A549 (cell line): ENCODE measurements around the gene PGM1. TPM values are rescaled to one million over a fixed set of nuclear protein-coding genes. Genes with fewer than 3 reads are reported as not detected.

ENCODE experiments used
- ATAC-seq, 2 experiments: fragments of 200-7000 bp in 1 of 2; fragments of >200 bp in 1 of 2; cut with Nextera tagmentation in 1 of 2; cut with Tn5 transposase in 1 of 2; 3 replicates each; pipeline versions ENCODE4 v1.8.0 to v1.9.1; 2018 to 2020; ENCODE audit warnings: mild to moderate bottlenecking in 1 of 2, moderate library complexity in 1 of 2
- CTCF ChIA-PET: fragments of 300-600 bp; sonication (Branson Sonifier 250); formaldehyde crosslinking; extraction: SDS; loops from one replicate; lab custom pipeline; 2021; ENCODE audit warnings: antibody characterized with exemption, inconsistent platforms; lab: Yijun Ruan, JAX
- POLR2A ChIA-PET: fragments of 350-600 bp; formaldehyde crosslinking; extraction: SDS; loops from one replicate; lab custom pipeline; 2021; ENCODE audit warnings: antibody characterized with exemption, inconsistent platforms; lab: Yijun Ruan, JAX
- DNase-seq, 2 experiments: peaks; one replicate each; pipeline versions ENCODE4 v3.0.0 to v3.0.0-alpha.2; 2011 to 2016; ENCODE audit warnings: low read depth in 1 of 2, low spot score in 1 of 2
- FAIRE-seq: peaks from 2 replicates; lab custom pipeline; 2011; peaks lifted over from hg19 to GRCh38; lab: Jason Lieb, UNC
- H3K27ac ChIP-seq, 2 experiments: fragments of >200 bp; sonication (Bioruptor Twin); formaldehyde crosslinking; 3 replicates each; pipeline ENCODE4 v1.5.1; 2016 to 2017
- H3K4me1 ChIP-seq: fragments of >200 bp; sonication (Bioruptor Twin); formaldehyde crosslinking; 3 replicates; pipeline ENCODE4 v1.6.1; 2016
- H3K4me2 ChIP-seq: fragments of >200 bp; sonication (Bioruptor Twin); formaldehyde crosslinking; 3 replicates; pipeline ENCODE4 v1.6.1; 2016
- H3K4me3 ChIP-seq: fragments of >200 bp; sonication (Bioruptor Twin); formaldehyde crosslinking; 3 replicates; pipeline ENCODE4 v1.5.1; 2016
- H3K9me3 ChIP-seq: fragments of >200 bp; sonication (Bioruptor Twin); formaldehyde crosslinking; 3 replicates; pipeline ENCODE4 v1.6.1; 2016
- ATOH8 ChIP-seq: fragments of 250-450 bp; sonication (Bioruptor Pico); IDR thresholded peaks from 2 replicates; pipeline ENCODE4 v1.5.0; 2020; ENCODE audit warnings: low read depth, mild to moderate bottlenecking, moderate library complexity
- BCL3 ChIP-seq: fragments of >200 bp; sonication (Bioruptor Twin); formaldehyde crosslinking; IDR thresholded peaks from 3 replicates; pipeline ENCODE4 v1.6.1; 2016
- BHLHE40 ChIP-seq: IDR thresholded peaks from 2 replicates; pipeline ENCODE4 v1.6.1; 2012; ENCODE audit warnings: low read depth, low read length, inconsistent platforms
- CBX8 ChIP-seq: fragments of 200-600 bp; sonication (generic); IDR thresholded peaks from 2 replicates; pipeline ENCODE4 v1.6.1; 2016
- EHF ChIP-seq: fragments of 250-450 bp; sonication (Bioruptor Pico); IDR thresholded peaks from 2 replicates; pipeline ENCODE4 v1.5.0; 2020; ENCODE audit warnings: mild to moderate bottlenecking
- FOSB ChIP-seq: fragments of 250-450 bp; sonication (Bioruptor Pico); IDR thresholded peaks from 2 replicates; pipeline ENCODE4 v1.5.0; 2020; ENCODE audit warnings: mild to moderate bottlenecking, moderate library complexity
- FOSL2 ChIP-seq, 2 experiments: fragments of 450-650 bp in 1 of 2; fragments of >200 bp in 1 of 2; sonication (Bioruptor Twin) in 1 of 2; formaldehyde crosslinking; IDR thresholded peaks; 2 replicates each; pipeline versions ENCODE4 v1.5.0 to v1.6.1; 2016 to 2020; ENCODE audit warnings: mild to moderate bottlenecking in 1 of 2, moderate library complexity in 1 of 2
- HDAC2 ChIP-seq: fragments of 200-600 bp; sonication (generic); IDR thresholded peaks from 2 replicates; pipeline ENCODE4 v1.6.1; 2016
- HEYL ChIP-seq: fragments of 250-450 bp; sonication (Bioruptor Pico); IDR thresholded peaks from 2 replicates; pipeline ENCODE4 v1.8.0; 2021; ENCODE audit warnings: mild to moderate bottlenecking, moderate library complexity
- HOXB5 ChIP-seq: fragments of 250-450 bp; sonication (Bioruptor Pico); IDR thresholded peaks from 2 replicates; pipeline ENCODE4 v1.5.0; 2020; ENCODE audit warnings: mild to moderate bottlenecking, moderate library complexity
- JUN ChIP-seq, 2 experiments: fragments of >200 bp; sonication (Bioruptor Twin); formaldehyde crosslinking; IDR thresholded peaks; 2 replicates in 1 of 2; 3 replicates in 1 of 2; pipeline ENCODE4 v1.6.1; 2016 to 2017
- MAFK ChIP-seq: fragments of 450-650 bp; IDR thresholded peaks from 2 replicates; pipeline ENCODE4 v1.6.1; 2014; ENCODE audit not compliant: partially characterized antibody
- MAX ChIP-seq: IDR thresholded peaks from 2 replicates; pipeline ENCODE4 v1.6.1; 2012
- MAZ ChIP-seq: fragments of 150-350 bp; IDR thresholded peaks from 2 replicates; pipeline ENCODE4 v1.6.1; 2014; ENCODE audit warnings: antibody characterized with exemption, low read depth, low read length, borderline replicate concordance
- NFE2L2 ChIP-seq: fragments of 150-350 bp; conservative IDR thresholded peaks from 2 replicates; pipeline ENCODE4 v1.6.1; 2014; ENCODE audit warnings: low read length
- NR3C1 ChIP-seq: fragments of >200 bp; sonication (Bioruptor Twin); formaldehyde crosslinking; IDR thresholded peaks from 3 replicates; pipeline ENCODE4 v1.6.1; 2017
- PBX3 ChIP-seq: IDR thresholded peaks from 2 replicates; pipeline ENCODE4 v1.6.1; 2012
- PHF8 ChIP-seq: fragments of 200-600 bp; sonication (generic); IDR thresholded peaks from 2 replicates; pipeline ENCODE4 v1.6.1; 2016; ENCODE audit warnings: low read depth, mild to moderate bottlenecking, antibody characterized with exemption, moderate library complexity, borderline replicate concordance
- POLR2AphosphoS2 ChIP-seq: conservative IDR thresholded peaks from 2 replicates; pipeline ENCODE4 v1.6.1; 2012; ENCODE audit warnings: low read length, improper control_type of control experiment, inconsistent platforms
- RARB ChIP-seq: fragments of 250-450 bp; sonication (Bioruptor Pico); IDR thresholded peaks from 2 replicates; pipeline ENCODE4 v1.8.0; 2021; ENCODE audit warnings: mild to moderate bottlenecking, moderate library complexity
- RCOR1 ChIP-seq: fragments of 150-350 bp; IDR thresholded peaks from 2 replicates; pipeline ENCODE4 v1.6.1; 2014; ENCODE audit warnings: antibody characterized with exemption, low read length, low read depth
- REST ChIP-seq: fragments of 200-600 bp; sonication (generic); IDR thresholded peaks from 2 replicates; pipeline ENCODE4 v1.6.1; 2016; ENCODE audit warnings: antibody characterized with exemption, mild to moderate bottlenecking, moderate library complexity
- RFX5 ChIP-seq: fragments of 450-650 bp; IDR thresholded peaks from 2 replicates; pipeline ENCODE4 v1.7.1; 2014; ENCODE audit warnings: antibody characterized with exemption, mild to moderate bottlenecking, moderate library complexity
- SREBF2 ChIP-seq: fragments of 450-650 bp; IDR thresholded peaks from 2 replicates; pipeline ENCODE4 v1.6.1; 2014; ENCODE audit warnings: mild to moderate bottlenecking, moderate library complexity
- TFCP2L1 ChIP-seq: fragments of 250-450 bp; sonication (Bioruptor Pico); IDR thresholded peaks from 2 replicates; pipeline ENCODE4 v1.5.0; 2021; ENCODE audit warnings: mild to moderate bottlenecking
- USF2 ChIP-seq: fragments of 450-650 bp; IDR thresholded peaks from 2 replicates; pipeline ENCODE4 v1.6.1; 2014; ENCODE audit warnings: antibody characterized with exemption
- ZFP36 ChIP-seq: fragments of 450-650 bp; IDR thresholded peaks from 2 replicates; pipeline ENCODE4 v1.6.1; 2014; ENCODE audit warnings: borderline replicate concordance; ENCODE audit not compliant: partially characterized antibody
- ZNF302 ChIP-seq: fragments of 250-450 bp; sonication (Bioruptor Pico); IDR thresholded peaks from 2 replicates; pipeline ENCODE4 v1.9.0; 2021; ENCODE audit warnings: inconsistent platforms, mild to moderate bottlenecking, moderate library complexity
- WGBS: methylation state at CpG from one replicate; pipeline ENCODE4 v1.1.6; 2017; ENCODE audit errors: missing lambda C conversion rate; 5-methylcytosine and 5-hydroxymethylcytosine counted together
- polyA plus RNA-seq, 4 experiments: library from polyadenylated mRNA; depleted of rRNA in 3 of 4; stranded (reverse); fragments of >200 nt; fragmentation: RNase III in 1 of 4; extraction: RNeasy Plus Mini Kit Qiagen cat#74134 plus additional on column Dnase treatment in 1 of 4; gene quantifications; 2 replicates in 3 of 4; 3 replicates in 1 of 4; pipeline ENCODE4 v1.2.3, GENCODE V29; 2011 to 2017

The PGM1 gene
- polyA plus RNA-seq, 2 of the 4 experiments (the other 2 are of a cell fraction): 25.5 to 50.2 TPM

- DNase-seq (no peak), FAIRE-seq (no peak), ATAC-seq (no peak)
- ChIA-PET POLR2A (no interaction called here), CTCF (no interaction called here)
- 90% methylated on average over 15 of the region's 15 CpGs for WGBS
- H3K9me3 ChIP-seq: no peaks in the 10 kb centered on the region
- TF ChIP-seq HEYL: no peak
- TF ChIP-seq BCL3: no peak
- TF ChIP-seq RARB: no peak
- TF ChIP-seq SREBF2: no peak
- no peak for TF ChIP-seq HOXB5 (CRISPR knock-in tag)
- no peak for TF ChIP-seq USF2
- TF ChIP-seq POLR2AphosphoS2: no peak
- TF ChIP-seq JUN (IDR thresholded peaks at IDR 0.05): no peak
- TF ChIP-seq EHF (CRISPR knock-in tag): no peak
- no peak for TF ChIP-seq FOSL2 (IDR thresholded peaks at IDR 0.05)
- TF ChIP-seq FOSL2 (CRISPR knock-in tag; IDR thresholded peaks at IDR 0.05): no peak
- peaks cover 11% of the 10 kb centered on the region for H3K4me1 ChIP-seq
- no peak overlapping the region for H3K4me2 ChIP-seq
- H3K27ac ChIP-seq: no peak overlapping the region
- no peak overlapping the region for H3K4me3 ChIP-seq
Measured at GRCh38 chr1:63636192-63637105, 43.2 kb downstream of the PGM1 start.

- no peak for DNase-seq
- no peak overlapping the region for H3K4me2 ChIP-seq
- no peak for TF ChIP-seq BHLHE40
- TF ChIP-seq POLR2AphosphoS2: no peak
- TF ChIP-seq FOSB: no peak
- no peak for TF ChIP-seq RARB
- TF ChIP-seq ATOH8 (CRISPR knock-in tag): no peak
- TF ChIP-seq PBX3: no peak
- no peak for TF ChIP-seq ZFP36
- no peak for TF ChIP-seq CBX8
- no peak for TF ChIP-seq PHF8
- H3K4me1 ChIP-seq: peaks cover 17% of the 10 kb centered on the region
- ChIA-PET CTCF (no interaction called here), POLR2A (no interaction called here)
- H3K27ac ChIP-seq: no peak overlapping the region
- WGBS: 93% methylated on average over 8 of the region's 8 CpGs
- no peak for ATAC-seq
- H3K4me3 ChIP-seq: no peak overlapping the region
- FAIRE-seq: no peak
- H3K9me3 ChIP-seq: no peaks in the 10 kb centered on the region
Measured at GRCh38 chr1:63638471-63638870, 45.3 kb downstream of the PGM1 start.

GRCh38 chr1:63638875-63639274 lies 45.7 kb downstream of the PGM1 start:
- peaks cover 17% of the 10 kb centered on the region for H3K4me1 ChIP-seq
- ATAC-seq (no peak), DNase-seq (no peak), FAIRE-seq (no peak)
- 95% methylated on average over 8 of the region's 8 CpGs for WGBS
- H3K27ac ChIP-seq: no peak overlapping the region
- ChIA-PET CTCF (no interaction called here), POLR2A (no interaction called here)
- no peaks in the 10 kb centered on the region for H3K9me3 ChIP-seq
- H3K4me2 ChIP-seq: no peak overlapping the region
- no peak overlapping the region for H3K4me3 ChIP-seq
- TF ChIP-seq HDAC2: no peak
- no peak for TF ChIP-seq REST
- no peak for TF ChIP-seq MAFK
- TF ChIP-seq RFX5: no peak
- TF ChIP-seq RCOR1: no peak
- TF ChIP-seq NFE2L2: no peak
- TF ChIP-seq ZNF302 (CRISPR knock-in tag): no peak
- TF ChIP-seq TFCP2L1: no peak
- no peak for TF ChIP-seq MAZ
- no peak for TF ChIP-seq BHLHE40
- no peak for TF ChIP-seq NR3C1
- no peak for TF ChIP-seq ZFP36
- TF ChIP-seq MAX: no peak
